GM19397 (cell line): ENCODE results near the gene LY86.
A peak's percentile ranks its signal among the peaks of the same experiment; 100 is the strongest.

Experiments used
- ATAC-seq: cut with Tn5 transposase; IDR thresholded peaks from one replicate; pipeline ENCODE4 v1.9.1; 2021; ENCODE audit warnings: mild to moderate bottlenecking, moderate library complexity; ENCODE audit not compliant: unreplicated experiment

The LY86 gene

DNA sequence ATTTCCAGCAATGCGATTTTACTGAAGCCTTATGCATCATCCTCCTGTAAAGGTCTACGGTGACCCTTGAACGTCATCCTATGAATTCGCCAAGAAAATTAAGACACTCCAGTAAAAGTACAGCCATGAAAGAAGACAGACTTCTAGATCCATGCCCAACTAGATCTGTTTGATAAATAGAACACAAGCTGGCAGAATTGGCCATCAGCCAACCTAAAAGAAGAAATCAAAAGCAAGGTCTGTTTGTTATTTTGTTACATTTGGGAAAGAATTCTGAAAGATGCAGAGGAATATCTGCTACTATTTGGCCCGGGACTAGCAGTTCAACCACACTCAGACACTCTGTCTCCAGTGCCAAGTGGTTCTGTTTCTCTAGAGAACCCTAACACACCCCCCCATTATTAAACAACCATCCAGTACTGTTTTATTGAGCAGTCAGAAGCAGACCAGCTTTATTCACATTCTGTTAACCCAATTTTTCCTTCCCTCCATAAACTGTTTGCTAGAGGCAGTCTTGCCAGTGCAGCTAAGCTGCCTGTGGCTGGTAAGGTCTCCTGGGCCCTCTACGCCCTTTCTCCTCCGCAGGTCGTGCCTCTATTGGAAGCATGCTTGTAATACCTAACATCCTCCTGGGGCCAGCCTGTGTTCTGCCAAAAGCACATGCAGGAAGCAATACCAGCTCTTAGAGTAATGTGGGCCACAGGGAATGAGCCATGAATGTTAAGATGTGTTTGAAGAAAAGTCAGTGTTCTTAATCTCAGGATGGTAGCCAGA lies 30.7 kb downstream of the LY86 start:
- ATAC-seq = no peak

DNA sequence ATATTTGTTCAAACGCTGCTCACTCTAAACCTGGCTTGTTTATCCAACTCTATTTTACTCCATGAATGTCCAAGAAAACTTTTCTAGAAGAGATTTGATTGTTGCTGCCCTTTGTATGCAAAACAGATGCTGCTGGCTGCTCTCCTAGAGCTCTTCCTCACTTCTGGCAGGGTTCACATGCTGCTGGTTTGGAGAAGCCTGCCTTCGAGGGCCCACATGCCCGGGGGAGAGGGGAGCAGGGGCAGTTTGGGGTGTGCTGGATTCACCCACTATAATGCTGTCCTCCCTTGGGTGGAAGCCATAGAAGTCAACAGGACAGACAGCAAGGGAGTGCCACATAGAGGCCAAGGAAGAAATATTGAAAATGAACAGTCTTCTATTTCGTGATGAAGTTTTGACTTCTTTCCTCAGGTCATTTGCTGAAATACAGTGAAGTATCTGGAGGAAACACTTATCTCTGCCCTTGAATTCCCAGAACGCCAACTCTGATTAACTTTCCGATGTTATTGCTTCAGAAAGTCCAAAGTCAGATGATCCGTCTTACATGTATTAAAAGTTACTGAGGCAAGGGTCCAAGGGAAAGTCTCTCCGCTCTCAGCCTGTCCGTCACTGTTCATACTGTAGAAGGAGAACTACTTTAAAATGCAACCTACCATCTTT lies 32.4 kb downstream of the LY86 start:
- ATAC-seq = no peak

DNA sequence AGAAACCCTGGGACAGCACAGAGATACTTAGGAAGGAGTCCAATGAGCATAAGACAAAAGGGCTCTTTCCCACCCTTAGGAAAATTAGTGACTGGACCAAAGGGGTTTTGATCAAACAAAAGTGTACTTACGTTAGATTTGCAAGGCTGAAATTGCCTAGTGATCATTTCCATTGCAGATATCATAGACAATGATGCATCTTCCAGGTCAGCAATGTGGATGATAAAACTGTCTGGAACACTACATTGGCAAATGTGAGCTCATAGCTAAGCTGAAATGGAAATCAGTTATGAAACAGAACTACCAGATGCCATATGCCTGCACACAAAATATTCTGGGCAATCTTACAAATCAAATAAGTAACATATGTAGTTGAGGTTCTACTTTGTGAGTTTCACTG lies 34.0 kb downstream of the LY86 start:
- no peak for ATAC-seq

DNA sequence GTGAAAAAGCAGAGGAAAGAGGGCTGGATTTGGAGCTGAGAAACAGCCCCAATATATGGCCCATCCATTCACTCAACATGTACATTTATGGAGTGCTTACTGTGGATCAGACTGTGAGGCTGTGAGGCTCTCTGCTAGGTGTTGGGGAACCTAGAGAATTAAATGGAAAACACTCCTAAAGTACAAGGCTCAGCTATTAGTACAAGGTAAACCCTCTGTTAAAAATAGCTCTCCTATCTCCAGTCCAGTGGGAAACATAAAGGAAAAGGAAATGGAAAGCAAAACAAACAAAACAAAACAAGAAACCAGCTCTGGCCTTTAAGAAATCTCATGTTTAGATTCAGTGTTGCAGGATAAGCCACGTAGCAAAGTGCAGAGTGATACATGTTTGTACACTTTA lies 35.0 kb downstream of the LY86 start:
- no peak for ATAC-seq

DNA sequence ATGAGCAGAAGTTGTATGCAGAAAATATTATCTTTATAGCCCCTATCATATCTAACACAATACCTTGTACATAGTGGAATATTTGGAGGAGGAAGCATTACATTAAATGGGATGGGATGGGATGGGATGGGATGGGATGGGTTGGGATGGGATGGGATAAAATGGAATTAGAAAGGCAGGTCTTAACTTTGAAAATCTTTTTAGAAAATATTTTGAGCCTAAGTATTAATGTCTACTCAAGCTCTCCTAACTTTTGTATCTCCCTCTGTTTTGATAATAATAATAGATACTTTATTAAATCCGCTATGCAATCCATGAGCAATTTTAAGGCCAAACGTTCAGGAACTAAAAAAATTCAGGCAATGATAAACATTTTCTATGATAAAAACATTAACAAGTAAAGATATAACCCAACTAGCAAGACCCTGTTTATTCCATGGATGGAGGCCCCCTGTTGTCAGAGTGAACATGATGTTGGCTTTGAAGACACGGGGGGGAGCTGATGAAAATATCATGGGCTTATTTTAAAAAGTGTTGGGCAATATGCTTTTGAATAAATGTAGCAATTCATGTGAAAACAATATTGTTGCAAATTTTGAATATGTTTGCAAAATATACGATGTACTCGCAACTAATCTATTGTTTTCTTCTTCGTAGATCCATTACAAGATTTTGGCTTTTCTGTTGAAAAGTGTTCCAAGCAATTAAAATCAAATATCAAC lies 35.9 kb downstream of the LY86 start:
- ATAC-seq = no peak

DNA sequence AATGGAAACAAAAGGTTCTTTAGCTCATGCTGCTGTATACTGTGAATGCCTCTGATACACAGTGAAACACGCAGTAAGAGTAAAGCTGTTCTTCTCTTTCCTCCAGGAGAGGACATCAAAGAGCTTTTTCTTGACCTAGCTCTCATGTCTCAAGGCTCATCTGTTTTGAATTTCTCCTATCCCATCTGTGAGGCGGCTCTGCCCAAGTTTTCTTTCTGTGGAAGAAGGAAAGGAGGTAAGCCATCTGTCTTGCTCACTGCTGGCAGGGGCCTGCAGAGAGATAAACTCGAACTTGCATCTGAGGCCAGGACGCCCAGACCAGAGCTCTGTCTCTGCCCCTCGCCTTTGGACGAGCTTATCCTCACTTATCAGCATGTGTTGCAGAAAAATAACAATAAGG lies 37.7 kb downstream of the LY86 start:
- no peak for ATAC-seq

DNA sequence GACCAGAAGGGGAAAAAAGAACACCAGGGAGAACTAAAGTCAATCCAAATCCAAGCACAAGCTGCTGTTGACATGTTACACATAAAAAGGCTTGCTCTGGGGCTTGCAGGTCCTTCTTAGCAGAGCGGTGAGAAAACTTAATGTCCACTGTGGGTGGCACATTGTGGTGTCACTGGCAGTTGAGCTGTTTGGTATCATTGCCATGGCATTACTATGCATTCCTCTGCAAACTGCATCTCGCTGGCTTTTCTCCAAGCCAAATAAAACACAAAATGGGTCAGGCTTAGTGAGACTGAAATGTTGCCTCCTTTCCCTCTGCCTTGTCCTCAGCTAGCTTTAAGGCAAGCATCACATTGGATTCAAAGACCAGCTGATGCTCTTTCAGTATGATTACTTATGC lies 40.9 kb downstream of the LY86 start:
- no peak for ATAC-seq

DNA sequence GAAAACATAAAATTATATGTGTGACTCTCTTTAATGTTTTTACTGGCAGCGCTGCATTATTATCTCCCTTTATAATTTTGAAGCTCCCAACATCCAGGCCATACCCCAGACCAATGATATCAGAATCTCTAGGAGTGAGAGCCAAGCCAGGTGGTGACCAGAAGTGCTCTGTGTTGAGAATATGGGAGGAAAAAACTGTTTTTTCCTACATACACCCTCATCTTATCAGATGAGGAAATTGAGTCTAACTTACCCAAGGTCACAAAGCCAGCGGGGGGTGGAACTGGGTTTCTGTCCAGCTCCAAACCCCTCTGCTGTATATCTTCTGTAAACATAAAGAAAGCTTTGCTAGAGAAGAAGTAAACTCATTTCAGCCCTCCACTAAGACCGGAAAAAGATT lies 42.5 kb downstream of the LY86 start:
- ATAC-seq = no peak

DNA sequence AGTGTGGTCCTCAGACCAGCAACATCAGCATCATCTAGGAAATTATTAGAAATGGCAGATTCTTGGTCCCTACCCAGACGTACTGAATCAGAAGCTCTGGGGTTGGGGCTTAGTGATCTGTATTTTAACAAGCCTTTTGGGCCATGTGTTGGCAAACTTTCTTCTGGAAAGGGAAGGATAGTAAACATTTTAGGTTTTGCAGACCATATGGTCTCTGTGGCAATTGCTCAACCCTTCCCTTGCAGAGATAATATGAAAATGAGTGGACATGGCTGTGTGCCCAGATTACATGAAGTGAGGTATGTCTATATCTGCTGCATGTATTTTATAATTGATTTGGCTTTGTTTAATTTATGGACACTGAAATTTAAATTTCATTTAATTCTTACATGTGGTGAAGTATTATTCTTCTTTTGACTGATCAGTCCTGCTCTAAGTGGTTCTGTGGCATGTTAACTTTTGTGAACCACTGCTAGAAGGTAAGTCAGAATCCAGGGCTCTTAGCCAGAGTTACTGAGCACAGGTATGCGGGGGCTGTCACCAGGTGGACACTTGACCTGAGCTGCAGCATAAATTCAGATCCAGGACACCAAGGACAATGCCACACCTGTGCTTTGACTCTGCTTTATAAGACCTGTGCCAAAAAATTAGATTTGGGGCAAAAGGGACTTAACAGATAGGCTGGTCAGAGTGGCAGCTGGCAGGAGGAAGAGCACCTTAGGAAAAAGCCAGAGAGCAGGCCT lies 43.2 kb downstream of the LY86 start:
- no peak for ATAC-seq

DNA sequence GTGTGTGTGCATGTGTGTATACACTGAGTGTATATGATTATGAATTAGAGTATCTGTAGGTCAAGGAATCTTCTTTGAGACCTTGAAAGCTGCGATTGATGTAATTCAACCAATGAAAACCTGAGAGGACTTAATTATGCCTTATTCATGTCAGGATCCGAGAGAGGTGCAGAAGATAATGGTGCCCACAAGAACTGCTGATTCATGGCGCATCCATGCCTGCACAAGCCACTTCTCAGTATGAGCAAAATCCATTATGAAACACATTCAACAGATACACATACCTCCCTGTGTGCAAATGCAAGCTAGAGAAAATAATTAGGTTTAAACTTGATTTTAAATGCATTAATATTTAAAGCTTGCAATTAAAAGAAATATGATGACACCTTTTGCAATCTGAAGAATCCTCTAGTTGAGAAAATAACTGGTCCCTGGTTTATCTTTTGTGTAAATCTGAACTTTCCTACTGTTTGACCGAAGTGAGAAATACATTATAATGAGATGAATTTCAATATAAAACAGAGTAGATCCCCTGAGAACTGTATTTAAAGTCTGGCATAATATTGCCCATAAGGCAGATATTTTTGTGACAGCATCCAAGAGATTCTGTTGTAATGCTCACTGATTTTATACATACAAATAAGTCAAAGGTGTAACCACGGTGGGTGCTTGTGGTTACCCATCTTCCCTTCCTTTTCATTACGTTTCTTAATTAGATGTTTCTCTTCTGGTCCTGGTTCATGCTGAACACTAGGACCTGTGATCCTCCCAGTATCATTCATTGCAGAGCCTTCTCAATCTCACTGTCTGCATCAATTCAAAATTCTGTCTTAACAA lies 45.6 kb downstream of the LY86 start:
- ATAC-seq = no peak

DNA sequence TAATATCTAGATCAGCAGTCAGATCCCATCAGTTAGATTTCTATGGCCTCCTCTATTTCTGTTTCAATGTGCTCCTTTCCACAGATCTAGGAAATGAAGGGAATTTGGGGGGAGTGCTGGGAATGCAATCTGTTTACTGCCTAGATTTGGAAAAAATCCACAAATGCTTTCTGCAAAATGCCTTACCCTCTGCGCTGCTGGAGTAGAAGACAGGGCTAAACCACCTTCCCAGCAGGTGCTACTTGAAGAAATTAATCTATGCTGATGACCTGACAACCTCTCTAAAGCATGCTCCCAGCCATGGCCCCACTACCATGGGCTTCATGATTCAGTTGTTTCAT lies 46.2 kb downstream of the LY86 start:
- ATAC-seq = no peak

DNA sequence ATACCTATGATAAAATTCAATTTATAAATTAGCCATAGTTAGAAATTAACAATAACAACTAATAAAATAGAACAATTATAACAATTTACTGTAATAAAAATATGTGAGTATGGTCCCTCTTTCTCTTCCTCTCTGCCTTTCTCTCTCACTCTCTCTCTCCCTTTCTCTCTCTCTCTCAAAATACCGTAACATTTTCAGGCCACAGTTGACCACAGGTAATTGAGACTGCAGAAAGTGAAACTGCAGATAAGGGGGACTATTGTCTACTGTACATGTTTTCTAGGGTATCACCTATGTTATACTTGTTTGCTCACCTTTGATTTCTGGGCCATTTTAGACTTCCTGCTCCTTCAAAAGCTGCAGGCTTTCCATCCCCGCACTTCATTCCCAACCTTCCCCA lies 46.8 kb downstream of the LY86 start:
- ATAC-seq = no peak

DNA sequence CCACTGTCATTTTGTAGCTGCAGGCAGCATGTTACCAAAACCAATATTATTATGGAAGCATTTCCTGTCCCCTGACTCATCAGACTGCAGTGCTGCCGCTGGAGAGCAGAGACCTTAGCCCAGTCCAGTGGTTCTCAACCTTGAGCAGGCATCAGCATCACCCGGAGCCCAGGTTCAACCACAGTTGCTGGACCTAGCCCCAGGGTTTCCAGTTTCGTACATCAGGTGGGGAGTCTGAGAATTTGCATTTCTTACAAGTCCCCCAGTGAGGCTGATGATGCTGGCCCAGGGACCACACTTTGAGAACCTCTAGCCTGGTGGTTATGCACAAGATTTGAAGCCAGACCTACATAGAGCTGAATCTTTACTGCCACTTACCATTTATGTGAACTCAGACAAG lies 47.3 kb downstream of the LY86 start:
- ATAC-seq = peak; percentile 67

DNA sequence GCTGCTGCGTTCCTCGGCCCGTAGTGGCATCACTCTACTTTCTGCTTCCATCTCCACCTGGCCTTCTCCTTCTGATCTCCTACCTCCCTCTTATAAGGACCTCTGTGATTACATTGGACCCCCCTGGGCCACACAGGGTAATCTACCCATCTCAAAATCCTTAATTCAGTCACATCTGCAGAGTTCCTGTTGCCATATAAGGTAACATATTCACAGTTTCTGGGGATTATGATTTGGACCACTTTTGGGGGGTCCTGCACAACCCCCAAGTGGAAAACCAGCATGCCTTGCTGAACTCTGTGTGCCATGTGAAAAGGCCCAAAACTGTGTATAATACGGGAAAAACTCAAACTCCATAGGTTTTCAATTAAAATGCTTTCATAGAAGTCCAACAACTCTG lies 51.1 kb downstream of the LY86 start:
- no peak for ATAC-seq

DNA sequence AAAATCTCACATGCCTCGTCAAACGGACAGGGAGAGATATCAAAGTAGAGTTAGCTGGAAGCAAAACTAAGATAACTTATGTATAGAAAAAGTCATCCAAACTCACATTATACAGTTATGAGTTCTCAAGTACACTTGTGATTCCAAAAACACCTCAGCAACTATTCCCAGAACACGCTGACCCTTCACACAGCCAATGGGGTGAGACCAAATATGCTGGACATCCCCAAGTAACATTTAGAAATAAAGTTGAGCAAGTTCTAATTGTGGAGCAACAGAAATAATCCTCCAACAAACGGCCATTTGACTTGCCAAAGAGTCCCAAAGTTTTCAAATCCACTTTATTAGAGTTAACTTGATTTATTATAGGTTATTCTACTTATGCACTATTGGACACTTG lies 52.4 kb downstream of the LY86 start:
- ATAC-seq = no peak

DNA sequence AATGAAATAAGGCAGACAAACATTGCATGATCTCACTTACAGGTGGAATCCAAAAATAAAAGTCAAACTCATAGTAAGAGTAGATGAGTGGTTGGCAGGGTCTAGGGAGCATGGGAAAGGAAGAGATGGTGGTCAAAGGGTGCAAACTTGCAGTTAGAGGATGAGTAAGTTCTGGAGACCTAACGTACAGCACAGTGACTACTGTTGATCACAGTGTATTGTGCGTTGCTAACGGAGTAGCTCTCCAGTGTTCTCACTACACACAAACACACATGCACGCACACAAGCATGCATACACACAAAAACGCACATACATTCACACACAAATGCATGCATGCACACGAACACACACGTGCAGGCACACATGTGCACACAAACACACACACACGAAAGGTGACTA lies 54.9 kb downstream of the LY86 start:
- ATAC-seq = no peak

DNA sequence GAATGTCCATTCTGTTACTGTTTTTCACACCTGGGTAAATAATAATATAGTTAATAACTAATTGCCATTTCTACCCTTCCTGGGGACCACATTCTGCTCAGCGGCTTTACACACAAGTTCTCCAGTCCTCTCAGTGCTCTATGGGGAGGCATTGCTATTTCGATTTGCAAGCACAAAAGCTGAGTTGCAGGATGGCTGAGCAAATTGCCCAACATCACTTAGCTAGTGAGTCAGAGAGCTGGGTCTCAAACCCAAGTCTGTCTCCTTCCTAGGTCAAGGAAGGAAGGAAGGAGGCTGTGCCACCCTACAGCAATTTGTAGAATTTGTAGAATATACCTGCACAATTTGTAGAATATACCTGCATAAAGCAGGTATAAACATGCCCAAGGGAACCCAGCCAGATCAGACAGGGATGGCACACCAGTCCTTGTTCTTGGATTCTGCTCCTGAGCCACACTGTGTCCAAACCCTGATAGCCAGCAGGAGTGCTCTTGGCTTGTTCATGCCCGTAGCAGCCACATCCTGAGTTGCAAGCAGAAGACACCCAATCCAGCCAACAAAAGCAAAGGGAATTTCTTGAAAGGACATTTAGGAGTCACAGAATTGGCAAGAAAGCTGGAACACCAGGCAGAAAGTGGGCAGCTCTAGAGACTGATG lies 56.9 kb downstream of the LY86 start:
- ATAC-seq = no peak

DNA sequence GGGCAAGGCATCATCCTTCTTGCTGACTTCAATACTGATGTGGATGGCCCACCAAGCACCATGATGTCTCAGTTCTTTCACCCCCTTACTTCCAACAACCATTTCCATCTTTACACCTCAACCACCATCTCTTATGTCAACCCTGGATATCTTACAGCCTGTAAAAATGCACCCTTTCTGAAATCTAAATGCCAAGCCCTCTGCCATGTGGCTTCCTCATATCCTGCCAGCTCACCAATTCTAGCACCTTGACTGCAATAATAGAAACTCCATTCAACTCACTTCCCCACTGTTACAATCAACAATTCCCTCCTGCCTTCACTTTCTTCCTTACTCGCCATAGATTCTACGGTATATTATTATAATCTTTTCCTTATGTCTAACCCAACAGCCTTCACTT lies 57.9 kb downstream of the LY86 start:
- ATAC-seq = no peak

DNA sequence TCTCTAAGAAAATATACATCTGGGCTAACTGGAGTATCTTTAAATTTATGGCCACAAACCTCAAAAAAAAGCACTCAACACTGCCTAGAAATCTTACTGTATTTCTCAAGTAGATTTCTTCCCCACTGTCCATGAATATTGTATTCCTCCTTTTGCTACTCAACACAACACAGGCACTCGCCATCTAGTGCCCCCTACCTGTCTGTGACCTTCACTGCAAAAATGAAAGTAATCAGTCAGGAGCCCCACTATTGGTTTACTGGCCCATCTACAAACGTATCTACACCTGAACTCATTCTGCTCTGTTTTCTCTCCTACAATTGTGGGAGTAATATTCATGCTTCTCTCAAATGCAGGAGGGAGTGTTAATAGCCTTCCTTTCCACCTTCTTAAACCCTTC lies 58.3 kb downstream of the LY86 start:
- no peak for ATAC-seq

DNA sequence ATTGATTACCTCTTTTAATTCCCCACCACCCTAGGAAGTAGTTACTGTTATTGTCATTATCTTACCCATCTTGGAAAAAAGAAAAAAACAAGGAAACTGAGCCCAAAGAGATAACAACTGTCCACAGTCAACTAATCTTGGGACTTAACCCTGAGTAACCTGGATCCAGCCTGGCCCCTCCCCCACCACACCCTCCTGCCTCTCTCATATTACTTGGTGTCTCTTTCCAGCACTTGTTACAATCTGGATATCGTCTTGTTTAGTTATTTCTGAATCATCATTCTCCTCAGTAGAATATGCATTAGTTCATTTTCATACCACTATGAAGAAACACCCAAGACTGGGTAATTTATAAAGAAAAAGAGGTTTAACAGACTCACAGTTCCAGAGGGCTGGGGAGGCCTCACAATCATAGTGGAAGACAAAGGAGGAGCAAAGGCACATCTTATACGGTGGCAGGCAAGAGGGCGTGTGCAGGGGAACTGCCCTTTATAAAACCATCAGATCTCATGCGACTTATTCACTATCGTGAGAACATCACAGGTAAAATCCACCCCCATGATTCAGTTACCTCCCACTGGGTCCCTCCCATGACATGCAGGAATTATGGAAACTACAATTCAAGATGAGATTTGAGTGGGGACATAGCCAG lies 60.3 kb downstream of the LY86 start:
- ATAC-seq = no peak
